HepG2 (cell line): ENCODE results near the gene HYDIN. TPM values are rescaled to one million over a fixed set of nuclear protein-coding genes. Genes with fewer than 3 reads are reported as not detected.

Experiments
- CREB3 ChIP-seq: sonication (generic); formaldehyde crosslinking; IDR thresholded peaks from 2 replicates; pipeline ENCODE4 v1.5.0; 2020; ENCODE audit warnings: missing genetic modification reagents
- GFI1 ChIP-seq: sonication (generic); formaldehyde crosslinking; IDR thresholded peaks from 2 replicates; pipeline ENCODE4 v1.5.0; 2020; ENCODE audit warnings: missing genetic modification reagents, mild to moderate bottlenecking, borderline replicate concordance
- HOXD1 ChIP-seq: sonication (generic); formaldehyde crosslinking; IDR thresholded peaks from 2 replicates; pipeline ENCODE4 v1.5.0; 2020; ENCODE audit warnings: missing genetic modification reagents
- MTF2 ChIP-seq: sonication (generic); formaldehyde crosslinking; IDR thresholded peaks from 2 replicates; pipeline ENCODE4 v1.5.0; 2020; ENCODE audit warnings: missing genetic modification reagents, borderline replicate concordance
- NR1H2 ChIP-seq: sonication (generic); formaldehyde crosslinking; IDR thresholded peaks from 2 replicates; pipeline ENCODE4 v1.8.1; 2022; ENCODE audit warnings: low read depth, missing genetic modification reagents, borderline replicate concordance
- REXO4 ChIP-seq: sonication (generic); formaldehyde crosslinking; IDR thresholded peaks from 2 replicates; pipeline ENCODE4 v1.8.0; 2022; ENCODE audit warnings: missing genetic modification reagents, mild to moderate bottlenecking, borderline replicate concordance
- RFX5 ChIP-seq: IDR thresholded peaks from 2 replicates; pipeline ENCODE4 v1.6.1; 2011; ENCODE audit warnings: low read depth, low read length, improper control_type of control experiment
- TRAFD1 ChIP-seq: sonication (generic); formaldehyde crosslinking; IDR thresholded peaks from 2 replicates; pipeline ENCODE4 v1.5.1; 2020; ENCODE audit warnings: missing genetic modification reagents, mild to moderate bottlenecking, borderline replicate concordance
- ZBTB46 ChIP-seq: sonication (generic); formaldehyde crosslinking; IDR thresholded peaks from 2 replicates; pipeline ENCODE4 v1.4.0; 2020; ENCODE audit warnings: mild to moderate bottlenecking, missing genetic modification reagents, borderline replicate concordance
- ZC3H13 ChIP-seq: sonication (generic); formaldehyde crosslinking; IDR thresholded peaks from 2 replicates; pipeline ENCODE4 v1.8.1; 2023; ENCODE audit warnings: mild to moderate bottlenecking, missing genetic modification reagents, moderate library complexity
- ZFP91 ChIP-seq: sonication (generic); formaldehyde crosslinking; IDR thresholded peaks from 2 replicates; pipeline ENCODE4 v1.9.0; 2022; ENCODE audit warnings: missing genetic modification reagents, mild to moderate bottlenecking, borderline replicate concordance
- ZNF567 ChIP-seq: sonication (generic); formaldehyde crosslinking; IDR thresholded peaks from 2 replicates; pipeline ENCODE4 v1.8.1; 2023; ENCODE audit warnings: mild to moderate bottlenecking, missing genetic modification reagents, borderline replicate concordance
- polyA plus RNA-seq, 8 experiments: library from polyadenylated mRNA; depleted of rRNA in 3 of 8; stranded (reverse) in 7 of 8; unstranded in 1 of 8; fragments of >200 nt; fragmentation: Illumina TruSeq in 4 of 8; extraction: Trizol in 4 of 8; gene quantifications; 2 replicates each; pipeline versions ENCODE4 v1.2.1 to v1.2.3, GENCODE V29; 2011 to 2016; ENCODE audit warnings: low read depth in 4 of 8, missing spikeins in 1 of 8, mixed read lengths in 1 of 8; ENCODE audit not compliant: insufficient read depth in 1 of 8
- total RNA-seq, 5 experiments: library from RNA; depleted of rRNA; stranded (reverse); fragments of >200 nt; fragmentation: Illumina TruSeq; extraction: Trizol; gene quantifications; 2 replicates each; pipeline ENCODE4 v1.2.3, GENCODE V29; 2016; ENCODE audit warnings: low read depth in 1 of 5

Gene HYDIN
- total and polyA plus RNA-seq, 2 of the 13 experiments (the other 11 are each of a cell fraction or from before 2014, with no cell fraction given), result not detected

- no peak for TF ChIP-seq ZFP91 (CRISPR knock-in tag)
- TF ChIP-seq HOXD1, result no peak
- no peak for TF ChIP-seq TRAFD1 (CRISPR knock-in tag)
- no peak for TF ChIP-seq GFI1
- TF ChIP-seq ZNF567, result no peak
- no peak for TF ChIP-seq MTF2
- no peak for TF ChIP-seq REXO4 (CRISPR knock-in tag)
- no peak for TF ChIP-seq ZC3H13 (CRISPR knock-in tag)
- TF ChIP-seq CREB3 (CRISPR knock-in tag), result no peak
- TF ChIP-seq NR1H2 (CRISPR knock-in tag), result no peak
- TF ChIP-seq RFX5, result no peak
- no peak for TF ChIP-seq ZBTB46 (CRISPR knock-in tag)
Measured at GRCh38 chr16:71198408-71198807, 32.1 kb downstream of the HYDIN start (continued).
